ENCODE measurements around the gene SESTD1. TPM values are rescaled to one million over a fixed set of nuclear protein-coding genes. Genes with fewer than 3 reads are reported as not detected.

SESTD1 gene
- total RNA-seq, 1 donor from 2014 or later: 19.4 TPM

DNA sequence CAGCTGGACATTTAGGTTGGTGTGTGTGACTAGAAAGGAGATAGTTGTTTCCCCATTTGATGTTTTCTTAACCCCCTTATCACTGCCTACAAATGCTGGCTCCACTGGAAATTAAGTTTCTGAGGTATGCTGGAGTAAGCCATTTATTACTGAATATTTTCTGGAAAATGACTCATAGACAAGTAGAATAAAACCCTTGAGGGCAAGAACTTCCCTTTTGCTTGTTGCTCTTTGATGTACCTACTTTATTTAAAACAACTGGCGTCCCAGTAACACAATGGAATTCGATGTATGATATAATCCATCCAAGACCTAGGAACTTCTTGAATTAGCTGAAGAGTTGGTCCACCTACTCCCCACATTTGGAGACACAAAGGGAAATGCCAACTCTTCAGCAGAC, 33.3 kb upstream of the SESTD1 start:
- Histone ChIP-seq H3K9me3 (ENCODE audit: insufficient read depth, low read depth, low read length) (no peaks in the 10 kb centered on the region), H3K79me2 (ENCODE audit: insufficient read depth, low read length) (no peaks in the 10 kb centered on the region), H4K20me1 (ENCODE audit: insufficient read depth, low read length) (no peaks in the 10 kb centered on the region), H2AFZ (ENCODE audit: low read depth, low read length) (no peak overlapping the region), H3K9ac (ENCODE audit: low read length) (no peak overlapping the region), H3K4me3 (ENCODE audit: insufficient read depth, low read depth, low read length) (no peak overlapping the region), H3K4me2 (ENCODE audit: low read length) (no peak overlapping the region), H3K4me1 (ENCODE audit: insufficient read depth, low read length) (no peaks in the 10 kb centered on the region), H3K27me3 (ENCODE audit: insufficient read depth, low read length) (no peaks in the 10 kb centered on the region), H3K27ac (ENCODE audit: low read depth, low read length) (no peak overlapping the region), H3K36me3 (ENCODE audit: insufficient read depth, low read length) (no peaks in the 10 kb centered on the region)
- Mint-ChIP-seq H3K27me3 (ENCODE audit: low read depth, unreplicated experiment) (no peaks in the 10 kb centered on the region), H3K4me1 (ENCODE audit: low read depth, unreplicated experiment) (no peaks in the 10 kb centered on the region), H3K36me3 (ENCODE audit: low read depth, unreplicated experiment) (no peaks in the 10 kb centered on the region), H3K9me3 (ENCODE audit: unreplicated experiment) (peaks cover 4% of the 10 kb centered on the region), H3K4me3 (ENCODE audit: unreplicated experiment) (no peak overlapping the region), H3K27ac (ENCODE audit: unreplicated experiment) (no peak overlapping the region)
- FAIRE-seq (no peak), DNase-seq (ENCODE audit: low read depth) (no peak)
- TF ChIP-seq, protein P1, sequence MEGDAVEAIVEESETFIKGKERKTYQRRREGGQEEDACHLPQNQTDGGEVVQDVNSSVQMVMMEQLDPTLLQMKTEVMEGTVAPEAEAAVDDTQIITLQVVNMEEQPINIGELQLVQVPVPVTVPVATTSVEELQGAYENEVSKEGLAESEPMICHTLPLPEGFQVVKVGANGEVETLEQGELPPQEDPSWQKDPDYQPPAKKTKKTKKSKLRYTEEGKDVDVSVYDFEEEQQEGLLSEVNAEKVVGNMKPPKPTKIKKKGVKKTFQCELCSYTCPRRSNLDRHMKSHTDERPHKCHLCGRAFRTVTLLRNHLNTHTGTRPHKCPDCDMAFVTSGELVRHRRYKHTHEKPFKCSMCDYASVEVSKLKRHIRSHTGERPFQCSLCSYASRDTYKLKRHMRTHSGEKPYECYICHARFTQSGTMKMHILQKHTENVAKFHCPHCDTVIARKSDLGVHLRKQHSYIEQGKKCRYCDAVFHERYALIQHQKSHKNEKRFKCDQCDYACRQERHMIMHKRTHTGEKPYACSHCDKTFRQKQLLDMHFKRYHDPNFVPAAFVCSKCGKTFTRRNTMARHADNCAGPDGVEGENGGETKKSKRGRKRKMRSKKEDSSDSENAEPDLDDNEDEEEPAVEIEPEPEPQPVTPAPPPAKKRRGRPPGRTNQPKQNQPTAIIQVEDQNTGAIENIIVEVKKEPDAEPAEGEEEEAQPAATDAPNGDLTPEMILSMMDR (IDR thresholded peaks at IDR 0.05; ENCODE audit: insufficient read depth, low read depth, low read length): no peak
- no peak for TF ChIP-seq EZH2 (IDR thresholded peaks at IDR 0.05; ENCODE audit: insufficient read depth, low read length)

DNA sequence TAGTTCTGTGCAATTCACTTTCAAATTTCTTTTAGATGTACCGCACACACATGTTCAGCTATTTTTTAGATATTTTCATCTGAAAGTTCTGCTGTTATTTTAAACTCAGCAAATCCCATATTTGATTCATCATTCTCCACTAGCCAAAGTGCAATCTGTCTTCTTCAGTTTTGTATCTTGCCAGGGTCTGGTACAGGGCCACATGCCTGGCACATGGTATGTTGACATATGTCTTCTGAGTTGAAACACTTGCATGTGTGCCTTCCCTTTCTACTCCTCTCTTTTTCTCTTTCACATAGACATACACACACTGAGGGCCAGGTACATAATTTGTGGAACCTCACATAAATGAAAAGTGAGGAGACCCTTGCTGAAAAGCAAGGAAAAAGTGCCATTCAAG, 25.7 kb upstream of the SESTD1 start:
- H3K27ac ChIP-seq (ENCODE audit: low read depth, low read length): no peak overlapping the region
- H3K27ac Mint-ChIP-seq (ENCODE audit: unreplicated experiment): no peak overlapping the region
- H3K36me3 ChIP-seq (ENCODE audit: insufficient read depth, low read length): no peaks in the 10 kb centered on the region
- H3K4me1 Mint-ChIP-seq (ENCODE audit: low read depth, unreplicated experiment): no peaks in the 10 kb centered on the region
- no peak for DNase-seq (ENCODE audit: low read depth)
- no peak overlapping the region for H3K4me3 ChIP-seq (ENCODE audit: insufficient read depth, low read depth, low read length)
- TF ChIP-seq, protein P1 (IDR thresholded peaks at IDR 0.05; ENCODE audit: insufficient read depth, low read depth, low read length): no peak
- TF ChIP-seq EZH2 (IDR thresholded peaks at IDR 0.05; ENCODE audit: insufficient read depth, low read length): no peak
- H3K4me2 ChIP-seq (ENCODE audit: low read length): no peak overlapping the region
- H3K9ac ChIP-seq (ENCODE audit: low read length): no peak overlapping the region
- H3K27me3 Mint-ChIP-seq (ENCODE audit: low read depth, unreplicated experiment): no peaks in the 10 kb centered on the region
- no peaks in the 10 kb centered on the region for H3K27me3 ChIP-seq (ENCODE audit: insufficient read depth, low read length)
- no peaks in the 10 kb centered on the region for H3K4me1 ChIP-seq (ENCODE audit: insufficient read depth, low read length)
- no peaks in the 10 kb centered on the region for H3K36me3 Mint-ChIP-seq (ENCODE audit: low read depth, unreplicated experiment)
- FAIRE-seq: no peak
- H3K79me2 ChIP-seq (ENCODE audit: insufficient read depth, low read length): no peaks in the 10 kb centered on the region
- H3K9me3 Mint-ChIP-seq (ENCODE audit: unreplicated experiment): no peaks in the 10 kb centered on the region
- no peaks in the 10 kb centered on the region for H4K20me1 ChIP-seq (ENCODE audit: insufficient read depth, low read length)
- no peak overlapping the region for H2AFZ ChIP-seq (ENCODE audit: low read depth, low read length)
- H3K4me3 Mint-ChIP-seq (ENCODE audit: unreplicated experiment): no peak overlapping the region
- H3K9me3 ChIP-seq (ENCODE audit: insufficient read depth, low read depth, low read length): no peaks in the 10 kb centered on the region

DNA sequence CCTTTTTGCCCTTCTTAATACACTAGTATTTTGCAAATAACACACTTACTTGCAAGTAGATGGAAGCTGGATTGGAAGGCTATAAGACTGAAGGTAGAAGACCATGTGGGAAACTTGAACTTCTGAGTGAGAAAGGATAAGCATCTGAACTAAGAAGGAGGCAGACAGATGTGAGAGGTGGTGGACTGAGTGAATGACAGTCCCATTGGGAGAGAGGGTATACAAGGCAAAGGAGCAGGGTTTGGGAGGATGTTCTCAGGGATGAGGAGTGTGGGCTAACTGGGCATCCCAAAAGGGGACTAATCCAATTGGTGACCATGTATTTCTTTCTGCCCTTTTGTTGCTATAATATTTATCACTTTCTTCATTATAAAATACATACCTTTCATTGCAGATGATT, 20.4 kb upstream of the SESTD1 start:
- no peak overlapping the region for H3K27ac ChIP-seq (ENCODE audit: low read depth, low read length)
- H4K20me1 ChIP-seq (ENCODE audit: insufficient read depth, low read length): no peaks in the 10 kb centered on the region
- FAIRE-seq (no peak), DNase-seq (ENCODE audit: low read depth) (no peak)
- no peaks in the 10 kb centered on the region for H3K9me3 Mint-ChIP-seq (ENCODE audit: unreplicated experiment)
- H3K4me1 ChIP-seq (ENCODE audit: insufficient read depth, low read length): no peaks in the 10 kb centered on the region
- TF ChIP-seq, protein P1 (IDR thresholded peaks at IDR 0.05; ENCODE audit: insufficient read depth, low read depth, low read length): no peak
- no peak for TF ChIP-seq EZH2 (IDR thresholded peaks at IDR 0.05; ENCODE audit: insufficient read depth, low read length)
- H3K27me3 Mint-ChIP-seq (ENCODE audit: low read depth, unreplicated experiment): no peaks in the 10 kb centered on the region
- H3K27ac Mint-ChIP-seq (ENCODE audit: unreplicated experiment): no peak overlapping the region
- H2AFZ ChIP-seq (ENCODE audit: low read depth, low read length): no peak overlapping the region
- no peak overlapping the region for H3K4me2 ChIP-seq (ENCODE audit: low read length)
- no peak overlapping the region for H3K4me3 Mint-ChIP-seq (ENCODE audit: unreplicated experiment)
- H3K36me3 ChIP-seq (ENCODE audit: insufficient read depth, low read length): no peaks in the 10 kb centered on the region
- H3K9ac ChIP-seq (ENCODE audit: low read length): no peak overlapping the region
- H3K27me3 ChIP-seq (ENCODE audit: insufficient read depth, low read length): no peaks in the 10 kb centered on the region
- H3K36me3 Mint-ChIP-seq (ENCODE audit: low read depth, unreplicated experiment): no peaks in the 10 kb centered on the region
- no peak overlapping the region for H3K4me3 ChIP-seq (ENCODE audit: insufficient read depth, low read depth, low read length)
- H3K9me3 ChIP-seq (ENCODE audit: insufficient read depth, low read depth, low read length): no peaks in the 10 kb centered on the region
- no peaks in the 10 kb centered on the region for H3K4me1 Mint-ChIP-seq (ENCODE audit: low read depth, unreplicated experiment)
- no peaks in the 10 kb centered on the region for H3K79me2 ChIP-seq (ENCODE audit: insufficient read depth, low read length)
